Measurements from ENCODE around the gene COA7.

GRCh38 chr1:52677076-52677806, 20.9 kb downstream of the COA7 start:
- TF ChIP-seq CTCF (IDR thresholded peaks at IDR 0.05): no peak
- no peak for TF ChIP-seq EP300 (IDR thresholded peaks at IDR 0.05)

All from sigmoid colon (tissue), 4 donors.